Muscle of back (tissue), 11 donors: ENCODE data around the gene KLF9. TPM values are rescaled to one million over a fixed set of nuclear protein-coding genes. Genes with fewer than 3 reads are reported as not detected.

Experiments
- DNase-seq, 3 donors: peaks; one replicate each; pipeline versions ENCODE4 v3.0.0 to v3.0.0-alpha.2; 2013
- polyA plus RNA-seq, 10 donors: library from polyadenylated mRNA; unstranded; fragments of 120-200 nt; gene quantifications; one replicate each; pipeline ENCODE4 v1.2.1, GENCODE V29; 2013; ENCODE audit not compliant: insufficient read length in 10 of 10

The KLF9 gene
- polyA plus RNA-seq, 10 donors: 1.3 to 7.8 (median 2.7) TPM

- DNase-seq: no peak
These were observed 10.7 kb upstream of the KLF9 start for GRCh38 chr9:70425192-70425591.

DNA sequence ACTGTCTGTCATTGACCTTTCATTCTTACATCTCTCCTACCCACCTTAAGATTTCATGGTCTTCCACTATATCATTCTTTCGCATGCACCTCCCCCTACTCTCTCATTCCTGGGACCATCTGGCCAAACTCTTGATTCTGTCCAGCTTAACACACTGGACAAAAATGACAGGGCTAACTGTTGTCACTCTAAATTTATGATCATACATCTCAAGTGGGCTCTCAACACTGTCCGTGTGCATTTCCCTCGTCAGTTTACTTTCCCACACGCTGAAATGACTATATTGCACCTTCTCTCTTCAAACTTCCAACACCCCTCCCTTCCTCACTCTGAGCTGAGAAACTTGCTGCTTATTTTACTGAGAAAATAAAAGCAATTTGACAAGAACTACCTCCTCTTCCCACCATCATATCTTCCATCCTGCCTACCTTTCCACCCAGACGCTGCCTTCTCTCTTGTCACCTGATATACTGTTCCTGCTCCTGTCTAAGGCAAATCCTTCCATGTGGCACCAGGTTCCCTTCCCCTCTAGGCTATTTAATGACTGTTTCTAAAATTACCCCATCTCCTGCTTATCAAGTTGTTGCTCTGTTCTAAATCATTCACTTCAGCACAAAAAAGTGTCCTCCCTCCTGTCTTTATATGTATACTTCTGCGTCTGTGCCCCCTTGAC is 8.1 kb upstream of the KLF9 start:
- no peak for DNase-seq

- peak in 1 of 3 donors; percentile 19 for DNase-seq
These were observed 7.1 kb upstream of the KLF9 start for GRCh38 chr9:70421272-70422180.

DNA sequence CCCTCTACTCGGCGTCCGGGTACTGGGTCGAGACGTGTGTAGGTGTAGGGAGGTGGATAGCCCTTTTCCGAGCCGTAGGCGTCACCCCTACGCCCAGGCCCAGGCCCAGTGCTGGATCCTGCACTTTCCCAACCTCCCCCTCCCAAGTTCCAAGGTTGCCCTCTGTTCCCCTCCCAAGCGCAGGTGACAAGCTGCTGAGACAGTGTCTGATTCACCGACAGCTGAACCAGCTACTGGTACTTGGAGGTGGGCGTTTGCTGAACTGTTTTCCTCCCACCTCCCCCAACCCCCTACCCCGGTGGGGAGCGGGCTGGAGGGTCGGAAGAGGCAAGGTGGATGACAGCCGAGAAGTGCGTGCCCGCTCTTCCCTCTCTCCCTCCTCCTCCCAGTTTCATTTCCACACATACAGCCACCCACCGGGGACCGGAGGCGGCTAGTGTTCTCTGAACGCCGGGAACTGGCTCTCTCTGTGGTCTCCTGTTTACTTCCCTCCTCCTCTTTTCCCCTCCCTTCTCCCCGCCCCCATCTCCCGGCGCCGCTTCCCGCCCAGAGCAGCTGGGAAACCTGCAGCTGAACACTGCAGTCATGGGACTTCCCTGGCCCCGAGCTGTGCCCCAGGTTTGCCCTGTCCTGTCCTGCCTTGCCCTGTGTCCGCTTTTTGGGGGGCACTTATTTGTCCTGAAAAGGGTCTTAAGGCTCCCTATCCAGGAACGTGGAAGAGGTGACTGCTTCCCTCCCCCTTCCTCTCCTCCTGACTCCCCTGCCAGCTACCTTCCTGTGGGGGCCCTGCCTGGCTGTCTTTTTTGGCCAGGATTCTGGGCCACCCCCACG is 6.2 kb upstream of the KLF9 start:
- DNase-seq: peak; percentile 83 to 90 (median 85)

- peak; percentile 75 to 94 (median 86) for DNase-seq
These were observed 5.3 kb upstream of the KLF9 start for GRCh38 chr9:70419556-70420440.

- DNase-seq: peak; percentile 90 to 96 (median 95)
These were observed 4.5 kb upstream of the KLF9 start for GRCh38 chr9:70418822-70419555.

DNA sequence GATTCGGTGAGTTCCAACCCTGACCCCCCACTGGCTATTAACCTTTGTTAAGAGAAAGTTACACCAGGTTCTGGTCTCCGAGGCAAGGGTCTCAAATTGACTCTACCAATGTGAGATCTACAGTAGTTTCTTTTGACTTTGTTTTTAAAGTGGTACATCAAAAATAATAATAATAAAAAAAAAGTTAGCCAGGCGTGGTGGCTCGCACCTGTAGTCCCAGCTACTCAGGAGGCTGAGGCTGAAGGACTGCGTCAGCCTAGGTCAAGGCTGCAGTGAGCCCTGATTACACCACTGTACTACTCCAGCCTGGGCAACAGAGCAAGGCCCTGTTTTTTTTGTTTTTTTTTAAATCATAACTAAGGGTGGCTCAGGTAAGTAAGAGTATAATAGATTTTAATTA is 1.0 kb upstream of the KLF9 start:
- DNase-seq: no peak

GRCh38 chr9:70415041-70415440 is 584 bp upstream of the KLF9 start:
- DNase-seq: no peak

GRCh38 chr9:70413464-70413798 is 1.0 kb downstream of the KLF9 start:
- DNase-seq: peak in 1 of 3 donors; percentile 52

- DNase-seq: peak; percentile 60 to 87 (median 80)
These were observed 1.5 kb downstream of the KLF9 start for GRCh38 chr9:70412832-70413463.

DNA sequence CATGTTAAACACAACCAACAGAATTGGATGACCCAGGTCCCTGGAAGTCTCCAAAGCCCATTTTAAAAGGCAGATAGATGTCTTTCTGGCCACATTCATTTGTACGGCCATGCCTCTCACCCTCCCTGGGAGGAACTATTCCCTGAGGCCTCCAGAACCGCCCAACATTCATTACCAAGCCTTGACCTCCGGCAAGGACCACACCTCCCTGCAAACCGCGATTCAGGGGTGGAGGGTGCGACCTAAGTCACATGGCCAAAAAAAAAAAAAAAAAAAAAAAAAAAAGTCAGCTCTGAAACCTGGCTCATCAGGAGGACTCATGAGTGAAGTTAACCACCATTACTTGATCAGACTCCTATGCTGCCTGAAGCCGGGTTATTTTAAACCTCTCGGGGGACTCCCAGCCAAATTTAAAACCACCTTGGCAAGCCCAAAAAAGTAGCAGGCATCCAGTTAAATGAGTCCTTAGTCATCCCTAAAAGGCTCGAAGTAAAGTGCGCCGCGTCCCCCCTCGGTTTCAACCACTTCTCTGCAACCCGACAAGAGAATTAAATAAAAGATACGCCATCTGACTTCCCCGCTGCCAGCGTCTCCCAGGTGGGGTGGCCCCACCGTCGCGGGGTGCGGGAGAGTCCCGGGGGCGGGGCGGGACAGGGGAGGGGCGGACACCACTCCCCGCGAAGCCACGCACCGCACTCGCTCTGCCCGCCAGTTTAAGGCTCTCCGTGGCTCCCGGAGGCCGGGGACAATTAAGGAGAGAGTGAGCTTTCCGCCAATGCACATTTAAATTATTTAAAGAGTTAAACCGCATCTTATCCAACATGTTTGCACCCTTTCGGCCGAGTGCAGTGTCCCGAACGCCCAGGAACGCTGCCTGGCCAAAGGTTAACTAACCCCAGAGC is 2.3 kb downstream of the KLF9 start:
- peak in 1 of 3 donors; percentile 21 for DNase-seq

DNA sequence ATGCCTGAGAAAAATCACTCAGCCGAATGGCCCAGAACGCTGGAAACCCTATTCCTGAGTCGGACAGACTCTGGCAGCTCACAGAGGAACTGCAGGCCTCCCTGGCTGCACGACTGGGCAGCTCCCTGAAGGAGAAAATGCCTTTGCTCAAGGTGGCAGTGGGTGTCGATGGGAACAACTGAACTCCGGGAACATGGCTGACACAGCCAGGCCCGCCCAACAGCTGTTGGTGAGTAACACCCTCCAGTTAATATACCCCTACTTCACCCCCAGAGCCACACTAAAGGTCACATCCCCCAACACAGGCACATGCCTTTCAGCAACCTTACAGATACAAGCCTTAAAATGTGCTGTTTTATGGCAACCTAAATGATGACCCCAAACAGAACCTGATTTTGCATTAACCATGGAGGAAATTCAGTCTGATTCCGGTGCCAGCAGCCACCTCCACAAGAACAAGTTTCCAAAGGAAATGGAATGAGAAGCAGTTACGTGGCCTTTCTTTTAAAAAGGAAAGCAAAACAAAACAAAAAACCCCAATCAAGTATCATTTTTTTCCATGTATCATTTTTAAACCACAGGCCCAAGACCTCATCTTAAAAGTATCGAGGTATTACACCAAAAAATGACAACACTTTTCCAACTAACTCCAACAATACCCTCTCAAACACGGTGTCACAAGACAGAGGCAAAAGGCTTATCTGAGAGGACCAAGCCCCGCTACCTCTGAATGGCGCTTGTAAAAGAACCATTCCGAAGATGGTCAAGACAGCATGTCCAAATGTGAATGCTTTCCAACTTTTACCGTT is 3.1 kb downstream of the KLF9 start:
- peak in 1 of 3 donors; percentile 44 for DNase-seq

DNA sequence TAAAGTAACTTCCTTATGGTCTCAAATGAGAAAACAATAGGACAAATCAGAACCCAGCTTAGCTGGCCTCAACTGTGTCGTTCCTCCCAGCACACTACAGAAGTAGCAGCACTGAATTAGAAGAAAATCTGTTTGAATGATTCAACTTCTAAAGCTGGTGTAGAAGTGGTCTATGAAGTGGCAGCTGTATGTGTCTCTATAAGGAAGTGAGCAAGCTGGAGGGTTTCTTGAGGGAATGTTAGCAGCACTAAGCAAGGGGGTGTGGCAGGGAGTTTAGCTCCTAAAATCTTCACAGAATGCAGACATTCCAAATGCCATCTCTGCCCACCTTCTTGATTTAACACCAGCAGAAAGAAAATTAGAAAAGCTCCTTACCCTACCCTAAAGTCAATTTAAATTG is 4.1 kb downstream of the KLF9 start:
- DNase-seq: no peak

- DNase-seq: no peak
These were observed 4.7 kb downstream of the KLF9 start for GRCh38 chr9:70409800-70410199.

DNA sequence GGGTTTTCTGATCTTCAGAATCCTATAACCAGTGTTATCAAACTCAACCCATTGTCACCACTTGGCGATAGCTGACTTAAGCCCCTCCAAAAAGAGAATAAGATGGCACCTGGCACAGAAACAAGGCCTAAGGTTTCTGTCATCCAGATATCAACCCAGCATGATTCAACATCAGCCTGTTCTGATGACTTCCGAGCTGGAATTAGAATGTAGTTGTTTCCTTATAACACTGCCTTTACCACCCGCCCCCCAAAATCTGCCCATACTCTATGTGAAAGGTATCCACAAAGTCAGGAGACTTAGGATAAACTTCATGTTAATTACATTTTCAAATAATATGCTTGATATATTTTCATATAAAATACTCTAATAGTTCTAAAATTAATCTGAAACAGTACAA is 5.2 kb downstream of the KLF9 start:
- no peak for DNase-seq

DNA sequence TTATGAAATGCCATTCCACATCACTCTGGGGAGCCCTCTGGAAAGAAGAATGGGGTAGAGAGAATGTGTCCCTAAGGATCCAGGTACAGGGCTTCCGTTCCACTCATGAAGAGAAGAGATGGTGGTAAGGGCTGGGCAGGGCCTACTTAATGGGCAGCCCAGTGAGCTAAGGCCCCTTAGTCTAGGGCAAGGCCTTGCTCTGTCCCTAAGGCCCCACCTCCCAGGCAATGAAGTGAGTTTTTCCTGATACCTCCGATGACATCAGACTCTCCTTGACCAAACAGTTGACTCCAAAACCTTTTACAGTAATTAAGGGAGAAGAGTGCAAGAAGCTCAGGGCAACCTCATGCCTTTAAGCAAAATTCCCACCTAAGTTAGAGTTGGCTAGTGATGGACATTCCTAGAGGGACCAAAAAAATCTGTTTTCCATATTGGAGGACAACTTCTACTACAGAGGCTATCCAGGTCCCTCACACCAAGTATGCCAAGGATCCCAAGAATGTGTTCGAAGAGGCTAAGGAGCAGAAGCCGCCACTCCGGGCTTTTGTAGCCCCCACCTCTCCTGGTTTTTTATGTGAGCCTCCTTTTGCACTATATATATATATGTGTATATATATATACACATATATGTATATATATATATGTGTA is 5.9 kb downstream of the KLF9 start:
- DNase-seq: no peak

- DNase-seq: peak; percentile 36 to 85 (median 38)
These were observed 7.4 kb downstream of the KLF9 start for GRCh38 chr9:70407081-70407503.
